ENCODE measurements around the gene ST6GALNAC5.
"Not testable (repeated sequence)": the region's sequence is repeated elsewhere in the genome, so short reads cannot be mapped to it uniquely, and the experiment has no call there.

The ST6GALNAC5 gene

GRCh38 chr1:76958828-76959227 lies 91.5 kb downstream of the ST6GALNAC5 start:
- no peak for DNase-seq (ENCODE audit: low read depth)
- H3K4me3 ChIP-seq (replicated peaks; ENCODE audit: low read depth, low read length), result no peak overlapping the region
- TF ChIP-seq CTCF (IDR thresholded peaks at IDR 0.05; ENCODE audit: low read length, missing control alignments), result no peak

GRCh38 chr1:76959556-76959955 lies 92.3 kb downstream of the ST6GALNAC5 start:
- H3K4me3 ChIP-seq (replicated peaks; ENCODE audit: low read depth, low read length), result no peak overlapping the region
- no peak for TF ChIP-seq CTCF (IDR thresholded peaks at IDR 0.05; ENCODE audit: low read length, missing control alignments)
- no peak for DNase-seq (ENCODE audit: low read depth)

- no peak for TF ChIP-seq CTCF (IDR thresholded peaks at IDR 0.05; ENCODE audit: low read length, missing control alignments)
- H3K4me3 ChIP-seq (replicated peaks; ENCODE audit: low read depth, low read length), result no peak overlapping the region
- DNase-seq (ENCODE audit: low read depth), result no peak
Measured at GRCh38 chr1:76961181-76961819, 94.0 kb downstream of the ST6GALNAC5 start.

GRCh38 chr1:76961820-76962207 lies 94.5 kb downstream of the ST6GALNAC5 start:
- no peak overlapping the region for H3K4me3 ChIP-seq (replicated peaks; ENCODE audit: low read depth, low read length)
- DNase-seq (ENCODE audit: low read depth), result no peak
- TF ChIP-seq CTCF (IDR thresholded peaks at IDR 0.05; ENCODE audit: low read length, missing control alignments), result no peak

- not testable (repeated sequence) for H3K4me3 ChIP-seq (replicated peaks; ENCODE audit: low read depth, low read length); DNase-seq (ENCODE audit: low read depth)
Measured at GRCh38 chr1:76981267-76981666, 114.0 kb downstream of the ST6GALNAC5 start.

GRCh38 chr1:76989976-76990375 lies 122.7 kb downstream of the ST6GALNAC5 start:
- DNase-seq (ENCODE audit: low read depth), result no peak
- H3K4me3 ChIP-seq (replicated peaks; ENCODE audit: low read depth, low read length), result no peak overlapping the region
- TF ChIP-seq CTCF (IDR thresholded peaks at IDR 0.05; ENCODE audit: low read length, missing control alignments), result no peak

GRCh38 chr1:76993036-76993435 lies 125.8 kb downstream of the ST6GALNAC5 start:
- no peak overlapping the region for H3K4me3 ChIP-seq (replicated peaks; ENCODE audit: low read depth, low read length)
- TF ChIP-seq CTCF (IDR thresholded peaks at IDR 0.05; ENCODE audit: low read length, missing control alignments), result no peak
- DNase-seq (ENCODE audit: low read depth), result no peak

All from fibroblast of pulmonary artery (primary cell).